ENCODE data around the gene SOBP. TPM values are rescaled to one million over a fixed set of nuclear protein-coding genes. Genes with fewer than 3 reads are reported as not detected.

Gene SOBP
- total and polyA plus RNA-seq, 2 experiments from 2014 or later = 1.5 to 3.0 TPM

- no peaks in the 10 kb centered on the region for H4K20me1 ChIP-seq (replicated peaks; ENCODE audit: insufficient read depth)
- Mint-ChIP-seq H3K36me3 (ENCODE audit: low read depth) (peaks cover 4% of the 10 kb centered on the region; the same call in 1 of the 3 replicates), H3K27ac (no peak overlapping the region), H3K9me3 (peaks cover 8% of the 10 kb centered on the region; the same call in 2 of the 3 replicates), H3K4me1 (peaks cover 17% of the 10 kb centered on the region), H3K27me3 (ENCODE audit: insufficient read depth, low read depth, poor library complexity) (peaks cover 7% of the 10 kb centered on the region), H3K4me3 (no peak overlapping the region)
- H3F3A ChIP-seq (replicated peaks; ENCODE audit: low read depth) = no peaks in the 10 kb centered on the region
- no peaks in the 10 kb centered on the region for H3K79me2 ChIP-seq (replicated peaks; ENCODE audit: insufficient read depth)
- no peaks in the 10 kb centered on the region for H3K9me2 ChIP-seq (ENCODE audit: insufficient read depth)
- no peaks in the 10 kb centered on the region for H3K27me3 ChIP-seq (ENCODE audit: insufficient read depth)
- TF ChIP-seq ZNF114 (CRISPR knock-in tag; IDR thresholded peaks at IDR 0.05) = no peak
- no peak for TF ChIP-seq JUNB (IDR thresholded peaks at IDR 0.05; ENCODE audit: unreplicated experiment)
- no peak for TF ChIP-seq ETS1 (IDR thresholded peaks at IDR 0.05)
- no peak for TF ChIP-seq STAT1 (IDR thresholded peaks at IDR 0.05; ENCODE audit: unreplicated experiment)
- TF ChIP-seq ZNF462 (CRISPR knock-in tag; IDR thresholded peaks at IDR 0.05) = no peak
- TF ChIP-seq REST (IDR thresholded peaks at IDR 0.05; ENCODE audit: unreplicated experiment) = no peak
- TF ChIP-seq NANOG (IDR thresholded peaks at IDR 0.05; ENCODE audit: borderline replicate concordance) = no peak
- no peak for TF ChIP-seq CREB1 (CRISPR knock-in tag; IDR thresholded peaks at IDR 0.05; ENCODE audit: low read depth)
- TF ChIP-seq ZNF331 (CRISPR knock-in tag; IDR thresholded peaks at IDR 0.05; ENCODE audit: low read depth) = no peak
- no peak for TF ChIP-seq EZH2 (IDR thresholded peaks at IDR 0.05; ENCODE audit: low read depth, unreplicated experiment)
- peak overlapping the region; percentile 89 for H2AFZ ChIP-seq
- H3K4me2 ChIP-seq = 0 out of 2 replicates have a peak overlapping the region, but pooled peaks have one; percentile 32
- H3K4me1 ChIP-seq (ENCODE audit: insufficient read depth) = peaks cover 11% of the 10 kb centered on the region; the same call in 1 of the 2 replicates
- H3K27ac ChIP-seq (ENCODE audit: low read depth) = no peak overlapping the region
- H3K4me3 ChIP-seq = no peak overlapping the region
- DNase-seq (ENCODE audit: low spot score) (no peak), ATAC-seq (no peak)
- no peaks in the 10 kb centered on the region for H3K36me3 ChIP-seq (ENCODE audit: insufficient read depth)
These were observed 200.7 kb downstream of the SOBP start for GRCh38 chr6:107690643-107691061.
